HepG2 (cell line): ENCODE data around the gene CREBZF. TPM values are rescaled to one million over a fixed set of nuclear protein-coding genes. Genes with fewer than 3 reads are reported as not detected.

ENCODE experiments used
- ATAC-seq: fragments of 200-7000 bp; cut with Tn5 transposase; 3 replicates; pipeline ENCODE4 v1.9.1; 2020; ENCODE audit warnings: mild to moderate bottlenecking, moderate library complexity
- BruUV-seq: library from RNA; stranded (reverse); fragments of 400-500 nt; replicated peaks from 2 replicates; lab custom pipeline; 2021; lab: Mats Ljungman, UMichigan
- CTCF ChIA-PET: fragments of 300-600 bp; formaldehyde crosslinking; extraction: SDS; loops from one replicate; lab custom pipeline; 2021; ENCODE audit warnings: low total read pairs, inconsistent platforms, low intra/inter-chr PET ratio; lab: Yijun Ruan, JAX
- POLR2A ChIA-PET: fragments of 350-600 bp; sonication (Branson Sonifier 250); formaldehyde crosslinking; loops from one replicate; lab custom pipeline; 2020; ENCODE audit warnings: antibody characterized with exemption, inconsistent platforms; lab: Yijun Ruan, JAX
- DNase-seq: peaks from one replicate; pipeline ENCODE4 v3.0.0-alpha.2; 2015; ENCODE audit warnings: low spot score
- FAIRE-seq: peaks from 3 replicates; lab custom pipeline; 2011; peaks lifted over from hg19 to GRCh38; lab: Jason Lieb, UNC
- H2AFZ ChIP-seq: one replicate; pipeline ENCODE4 v1.6.1; 2011; ENCODE audit warnings: low read length, inconsistent platforms
- H3K27ac ChIP-seq: fragments of 300-600 bp; 3 replicates; pipeline ENCODE4 v1.8.0; 2011; ENCODE audit warnings: mixed run types, mild to moderate bottlenecking, mixed read lengths, low read length, inconsistent platforms; ENCODE audit not compliant: insufficient read depth; ENCODE audit errors: extremely low read length
- H3K27me3 ChIP-seq, 2 experiments: fragments of 200-600 bp in 1 of 2; 2 replicates in 1 of 2; 3 replicates in 1 of 2; pipeline versions ENCODE4 v1.6.0 to v1.8.0; 2011; ENCODE audit warnings: low read length in 2 of 2, mild to moderate bottlenecking in 2 of 2, moderate library complexity in 2 of 2, inconsistent platforms in 1 of 2; ENCODE audit not compliant: insufficient read depth in 2 of 2, control insufficient read depth in 1 of 2
- H3K36me3 ChIP-seq, 2 experiments: fragments of 200-600 bp in 1 of 2; replicated peaks in 1 of 2; 2 replicates in 1 of 2; 3 replicates in 1 of 2; pipeline versions ENCODE4 v1.5.1 to v1.8.0; 2011; ENCODE audit warnings: low read length in 2 of 2, inconsistent platforms in 1 of 2; ENCODE audit not compliant: insufficient read depth in 2 of 2, control insufficient read depth in 1 of 2
- H3K4me1 ChIP-seq: 2 replicates; pipeline ENCODE4 v1.5.1; 2012; ENCODE audit warnings: low read length, inconsistent platforms; ENCODE audit not compliant: insufficient read depth
- H3K4me2 ChIP-seq: 2 replicates; pipeline ENCODE4 v1.6.0; 2011; ENCODE audit warnings: low read depth, low read length, inconsistent platforms
- H3K4me3 ChIP-seq, 3 experiments: fragments of 200-600 bp in 1 of 3; sonication (generic), shearing (Covaris generic) in 1 of 3; replicated peaks in 1 of 3; 2 replicates each; pipeline ENCODE4 v1.5.1; 2011 to 2016; ENCODE audit warnings: low read length in 3 of 3, inconsistent platforms in 2 of 3, low read depth in 2 of 3, mild to moderate bottlenecking in 2 of 3, control low read depth in 1 of 3, mixed read lengths in 1 of 3; ENCODE audit not compliant: insufficient read depth in 1 of 3
- H3K79me2 ChIP-seq: one replicate; pipeline ENCODE4 v1.6.1; 2011; ENCODE audit warnings: low read length, inconsistent platforms; ENCODE audit not compliant: insufficient read depth
- H3K9ac ChIP-seq: 2 replicates; pipeline ENCODE4 v1.6.0; 2011; ENCODE audit warnings: mild to moderate bottlenecking, low read depth, low read length, inconsistent platforms; ENCODE audit not compliant: insufficient read depth
- H3K9me3 ChIP-seq: 2 replicates; pipeline ENCODE4 v1.5.1; 2012; ENCODE audit warnings: mild to moderate bottlenecking, low read length
- H4K20me1 ChIP-seq: 2 replicates; pipeline ENCODE4 v1.6.0; 2011; ENCODE audit warnings: inconsistent platforms, mild to moderate bottlenecking, low read length, moderate library complexity; ENCODE audit not compliant: insufficient read depth
- ARHGAP35 ChIP-seq: sonication (generic); formaldehyde crosslinking; IDR thresholded peaks from 2 replicates; pipeline ENCODE4 v1.9.0; 2022; ENCODE audit warnings: mild to moderate bottlenecking, inconsistent platforms, moderate library complexity, missing genetic modification reagents, borderline replicate concordance
- ARNTL ChIP-seq: sonication (generic); formaldehyde crosslinking; IDR thresholded peaks from 2 replicates; pipeline ENCODE4 v1.4.0; 2020; ENCODE audit warnings: mild to moderate bottlenecking, missing genetic modification reagents
- FOXP1 ChIP-seq, 2 experiments: fragments of 450-650 bp in 1 of 2; IDR thresholded peaks; 2 replicates each; pipeline ENCODE4 v1.6.1; 2017 to 2018; ENCODE audit warnings: antibody characterized with exemption in 1 of 2
- HDAC1 ChIP-seq: sonication (generic); formaldehyde crosslinking; IDR thresholded peaks from 2 replicates; pipeline ENCODE4 v1.5.1; 2020; ENCODE audit warnings: mild to moderate bottlenecking, missing genetic modification reagents
- KDM1A ChIP-seq: IDR thresholded peaks from 2 replicates; pipeline ENCODE4 v1.6.1; 2016; ENCODE audit warnings: missing compliant biosample characterization
- KLF11 ChIP-seq: IDR thresholded peaks from 2 replicates; pipeline ENCODE4 v1.6.1; 2016; ENCODE audit warnings: missing compliant biosample characterization
- MYNN ChIP-seq: sonication (generic); formaldehyde crosslinking; IDR thresholded peaks from 2 replicates; pipeline ENCODE4 v1.4.0; 2020; ENCODE audit warnings: mild to moderate bottlenecking, low read depth, missing genetic modification reagents
- TEAD3 ChIP-seq: optimal IDR thresholded peaks from 2 replicates; pipeline ENCODE3; 2016; ENCODE audit warnings: borderline replicate concordance
- ZBTB7A ChIP-seq: sonication (generic); formaldehyde crosslinking; IDR thresholded peaks from 2 replicates; pipeline ENCODE4 v1.8.0; 2022; ENCODE audit warnings: mild to moderate bottlenecking, missing genetic modification reagents
- ZFY ChIP-seq: sonication (generic); formaldehyde crosslinking; IDR thresholded peaks from 2 replicates; pipeline ENCODE4 v1.4.0; 2020; ENCODE audit warnings: missing genetic modification reagents
- ZNF3 ChIP-seq: IDR thresholded peaks from 2 replicates; pipeline ENCODE4 v1.7.0; 2017; ENCODE audit warnings: inconsistent platforms
- ZNF598 ChIP-seq: sonication (generic); formaldehyde crosslinking; IDR thresholded peaks from 2 replicates; pipeline ENCODE4 v1.5.1; 2020; ENCODE audit warnings: mild to moderate bottlenecking, missing genetic modification reagents, borderline replicate concordance
- ZNF672 ChIP-seq: sonication (generic); formaldehyde crosslinking; IDR thresholded peaks from 2 replicates; pipeline ENCODE4 v1.8.1; 2022; ENCODE audit warnings: missing genetic modification reagents
- WGBS: methylation state at CpG from one replicate; pipeline ENCODE4 v1.1.6; 2017; ENCODE audit warnings: low lambda C conversion rate; 5-methylcytosine and 5-hydroxymethylcytosine counted together
- in situ Hi-C: cut with HindIII; loops from 2 replicates; pipeline ENCODE4 v1.10.0; 2017; ENCODE audit warnings: low pct_unique_long_range_greater_than_20kb; ENCODE audit not compliant: extremely low pct_ligation_motif_present
- intact Hi-C: fragments of 100-400 bp; cut with micrococcal nuclease; formaldehyde crosslinking; loops from one replicate; pipeline ENCODE4 v1.10.0; 2022; ENCODE audit not compliant: unreplicated experiment
- polyA plus RNA-seq, 8 experiments: library from polyadenylated mRNA; depleted of rRNA in 3 of 8; stranded (reverse) in 7 of 8; unstranded in 1 of 8; fragments of >200 nt; fragmentation: Illumina TruSeq in 4 of 8; extraction: Trizol in 4 of 8; gene quantifications; 2 replicates each; pipeline versions ENCODE4 v1.2.1 to v1.2.3, GENCODE V29; 2011 to 2016; ENCODE audit warnings: low read depth in 4 of 8, missing spikeins in 1 of 8, mixed read lengths in 1 of 8; ENCODE audit not compliant: insufficient read depth in 1 of 8
- total RNA-seq, 5 experiments: library from RNA; depleted of rRNA; stranded (reverse); fragments of >200 nt; fragmentation: Illumina TruSeq; extraction: Trizol; gene quantifications; 2 replicates each; pipeline ENCODE4 v1.2.3, GENCODE V29; 2016; ENCODE audit warnings: low read depth in 1 of 5
- TF ChIP-seq, protein P1 (sequence below): sonication (generic); formaldehyde crosslinking; IDR thresholded peaks from 2 replicates; pipeline ENCODE4 v1.4.0; 2020; ENCODE audit warnings: missing genetic modification reagents, borderline replicate concordance
- TF ChIP-seq, protein P2 (sequence below): sonication (generic); formaldehyde crosslinking; conservative IDR thresholded peaks from 2 replicates; pipeline ENCODE4 v1.5.0; 2020; ENCODE audit warnings: missing genetic modification reagents

Gene CREBZF
- total and polyA plus RNA-seq, 2 of the 13 experiments (the other 11 are each of a cell fraction or from before 2014, with no cell fraction given), result 30.6 to 43.1 TPM

- H4K20me1 ChIP-seq, result no peaks in the 10 kb centered on the region
- 78% methylated on average over 5 of the region's 5 CpGs for WGBS
- H3K9me3 ChIP-seq, result no peaks in the 10 kb centered on the region
- TF ChIP-seq ZNF3 (CRISPR knock-in tag) (no peak), ZBTB7A (CRISPR knock-in tag) (no peak), FOXP1 (IDR thresholded peaks at IDR 0.05) (no peak), FOXP1 (CRISPR knock-in tag; IDR thresholded peaks at IDR 0.05) (no peak), ARNTL (CRISPR knock-in tag) (no peak), MYNN (CRISPR knock-in tag) (no peak), TEAD3 (CRISPR knock-in tag) (no peak), ZNF672 (CRISPR knock-in tag) (no peak), HDAC1 (CRISPR knock-in tag) (no peak), ZNF598 (CRISPR knock-in tag) (no peak), ARHGAP35 (CRISPR knock-in tag) (no peak), KLF11 (CRISPR knock-in tag) (no peak), KDM1A (CRISPR knock-in tag) (no peak), ZFY (CRISPR knock-in tag) (no peak)
- TF ChIP-seq, protein P1, sequence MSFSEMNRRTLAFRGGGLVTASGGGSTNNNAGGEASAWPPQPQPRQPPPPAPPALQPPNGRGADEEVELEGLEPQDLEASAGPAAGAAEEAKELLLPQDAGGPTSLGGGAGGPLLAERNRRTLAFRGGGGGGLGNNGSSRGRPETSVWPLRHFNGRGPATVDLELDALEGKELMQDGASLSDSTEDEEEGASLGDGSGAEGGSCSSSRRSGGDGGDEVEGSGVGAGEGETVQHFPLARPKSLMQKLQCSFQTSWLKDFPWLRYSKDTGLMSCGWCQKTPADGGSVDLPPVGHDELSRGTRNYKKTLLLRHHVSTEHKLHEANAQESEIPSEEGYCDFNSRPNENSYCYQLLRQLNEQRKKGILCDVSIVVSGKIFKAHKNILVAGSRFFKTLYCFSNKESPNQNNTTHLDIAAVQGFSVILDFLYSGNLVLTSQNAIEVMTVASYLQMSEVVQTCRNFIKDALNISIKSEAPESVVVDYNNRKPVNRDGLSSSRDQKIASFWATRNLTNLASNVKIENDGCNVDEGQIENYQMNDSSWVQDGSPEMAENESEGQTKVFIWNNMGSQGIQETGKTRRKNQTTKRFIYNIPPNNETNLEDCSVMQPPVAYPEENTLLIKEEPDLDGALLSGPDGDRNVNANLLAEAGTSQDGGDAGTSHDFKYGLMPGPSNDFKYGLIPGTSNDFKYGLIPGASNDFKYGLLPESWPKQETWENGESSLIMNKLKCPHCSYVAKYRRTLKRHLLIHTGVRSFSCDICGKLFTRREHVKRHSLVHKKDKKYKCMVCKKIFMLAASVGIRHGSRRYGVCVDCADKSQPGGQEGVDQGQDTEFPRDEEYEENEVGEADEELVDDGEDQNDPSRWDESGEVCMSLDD (CRISPR knock-in tag), result no peak
- TF ChIP-seq, protein P2, sequence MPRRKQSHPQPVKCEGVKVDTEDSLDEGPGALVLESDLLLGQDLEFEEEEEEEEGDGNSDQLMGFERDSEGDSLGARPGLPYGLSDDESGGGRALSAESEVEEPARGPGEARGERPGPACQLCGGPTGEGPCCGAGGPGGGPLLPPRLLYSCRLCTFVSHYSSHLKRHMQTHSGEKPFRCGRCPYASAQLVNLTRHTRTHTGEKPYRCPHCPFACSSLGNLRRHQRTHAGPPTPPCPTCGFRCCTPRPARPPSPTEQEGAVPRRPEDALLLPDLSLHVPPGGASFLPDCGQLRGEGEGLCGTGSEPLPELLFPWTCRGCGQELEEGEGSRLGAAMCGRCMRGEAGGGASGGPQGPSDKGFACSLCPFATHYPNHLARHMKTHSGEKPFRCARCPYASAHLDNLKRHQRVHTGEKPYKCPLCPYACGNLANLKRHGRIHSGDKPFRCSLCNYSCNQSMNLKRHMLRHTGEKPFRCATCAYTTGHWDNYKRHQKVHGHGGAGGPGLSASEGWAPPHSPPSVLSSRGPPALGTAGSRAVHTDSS (CRISPR knock-in tag), result no peak
- ATAC-seq, result no peak
- no peak overlapping the region for H2AFZ ChIP-seq
- H3K4me3 ChIP-seq, result no peak overlapping the region
- H3K79me2 ChIP-seq, result no peaks in the 10 kb centered on the region
- no peak for DNase-seq
- in situ Hi-C loops, result no loop called here
- intact Hi-C loops, result no loop called here
- no peaks in the 10 kb centered on the region for H3K36me3 ChIP-seq
- no peak overlapping the region for H3K9ac ChIP-seq
- H3K4me2 ChIP-seq, result no peak overlapping the region
- FAIRE-seq, result no peak
- no TSS peak for BruUV-seq
- no peaks in the 10 kb centered on the region for H3K4me1 ChIP-seq
- ChIA-PET POLR2A (no interaction called here), CTCF (no interaction called here)
- no peak overlapping the region for H3K27ac ChIP-seq
- no peaks in the 10 kb centered on the region for H3K27me3 ChIP-seq
Measured at GRCh38 chr11:85709941-85710702, 45.2 kb upstream of the CREBZF start.
